HCT116 (cell line): Measurements from ENCODE around the gene LRP4. TPM values are rescaled to one million over a fixed set of nuclear protein-coding genes. Genes with fewer than 3 reads are reported as not detected.

Experiments
- ATAC-seq: fragments of 200-7000 bp; cut with Tn5 transposase; 2 replicates; pipeline ENCODE4 v1.9.1; 2020; ENCODE audit warnings: mild to moderate bottlenecking, moderate library complexity
- BruUV-seq: library from RNA; stranded (reverse); fragments of 400-500 nt; replicated peaks from 2 replicates; lab custom pipeline; 2021; lab: Mats Ljungman, UMichigan
- CTCF ChIA-PET: fragments of 300-600 bp; sonication (Branson Sonifier 250); formaldehyde crosslinking; loops from one replicate; lab custom pipeline; 2021; ENCODE audit warnings: antibody characterized with exemption; lab: Charles Lee
- POLR2A ChIA-PET: fragments of 300-600, 350-600 bp; sonication (Branson Sonifier 250); formaldehyde crosslinking; loops from one replicate; lab custom pipeline; 2021; ENCODE audit warnings: antibody characterized with exemption; lab: Charles Lee
- RAD21 ChIA-PET, 2 experiments: fragments of 300-600 bp; sonication (Branson Sonifier 250); formaldehyde crosslinking; loops; one replicate each; lab custom pipeline; 2023; ENCODE audit warnings: low total read pairs in 2 of 2; ENCODE audit not compliant: uncharacterized antibody in 2 of 2, unreplicated experiment in 2 of 2, low non-redundant PET in 1 of 2; lab: Charles Lee
- DNase-seq: peaks from one replicate; pipeline ENCODE4 v3.0.0-alpha.2; 2010; ENCODE audit warnings: low read depth, low spot score
- H2AFZ ChIP-seq: fragments of 200-600 bp; shearing (Covaris generic), sonication (generic); 2 replicates; pipeline ENCODE4 v1.6.1; 2017; ENCODE audit warnings: low read depth, mixed run types, mixed read lengths, antibody characterized with exemption, low read length; ENCODE audit not compliant: poor library complexity, severe bottlenecking
- H3K27ac ChIP-seq: 2 replicates; pipeline ENCODE4 v1.5.1; 2012; ENCODE audit warnings: low read depth, low read length
- H3K27me3 ChIP-seq: fragments of 200-600 bp; sonication (generic); 2 replicates; pipeline ENCODE4 v1.6.1; 2016; ENCODE audit warnings: mixed run types, low read length, mixed read lengths; ENCODE audit not compliant: insufficient read depth
- H3K36me3 ChIP-seq, 2 experiments: fragments of 200-500 bp in 1 of 2; fragments of 200-600 bp in 1 of 2; sonication (Bioruptor generic) in 1 of 2; sonication (generic) in 1 of 2; 2 replicates each; pipeline versions ENCODE4 v1.5.1 to v1.6.1; 2014 to 2016; ENCODE audit warnings: low read length in 2 of 2, inconsistent platforms in 1 of 2, mixed read lengths in 1 of 2, mixed run types in 1 of 2; ENCODE audit not compliant: insufficient read depth in 2 of 2, control insufficient read depth in 1 of 2
- H3K4me1 ChIP-seq, 2 experiments: fragments of 200-600 bp in 1 of 2; sonication (generic) in 1 of 2; 2 replicates each; pipeline versions ENCODE4 v1.5.1 to v1.6.1; 2012 to 2017; ENCODE audit warnings: low read length in 2 of 2, inconsistent platforms in 1 of 2, mild to moderate bottlenecking in 1 of 2, mixed read lengths in 1 of 2, mixed run types in 1 of 2, moderate library complexity in 1 of 2; ENCODE audit not compliant: insufficient read depth in 2 of 2, control insufficient read depth in 1 of 2
- H3K4me2 ChIP-seq: fragments of 200-600 bp; sonication (generic); 2 replicates; pipeline ENCODE4 v1.6.1; 2017; ENCODE audit warnings: mixed run types, low read length, mixed read lengths
- H3K4me3 ChIP-seq, 2 experiments: fragments of 200-600 bp in 1 of 2; sonication (generic) in 1 of 2; replicated peaks in 1 of 2; 2 replicates each; pipeline ENCODE4 v1.5.1; 2011 to 2016; ENCODE audit warnings: low read length in 2 of 2, control low read depth in 1 of 2, low read depth in 1 of 2, mild to moderate bottlenecking in 1 of 2, mixed read lengths in 1 of 2, mixed run types in 1 of 2
- H3K79me2 ChIP-seq: fragments of 200-600 bp; sonication (generic); 2 replicates; pipeline ENCODE4 v1.6.1; 2017; ENCODE audit warnings: mild to moderate bottlenecking, mixed run types, low read length, moderate library complexity, mixed read lengths; ENCODE audit not compliant: insufficient read depth
- H3K9ac ChIP-seq: fragments of 200-600 bp; sonication (generic); 2 replicates; pipeline ENCODE4 v1.6.1; 2016; ENCODE audit warnings: low read length, mixed read lengths
- H3K9me2 ChIP-seq: fragments of 200-600 bp; sonication (generic), shearing (Covaris generic); 2 replicates; pipeline ENCODE4 v1.6.1; 2017; ENCODE audit warnings: mixed run types, mild to moderate bottlenecking, moderate library complexity; ENCODE audit not compliant: insufficient read depth
- H3K9me3 ChIP-seq, 2 experiments: fragments of 200-500 bp in 1 of 2; fragments of 200-600 bp in 1 of 2; sonication (Bioruptor generic) in 1 of 2; sonication (generic) in 1 of 2; 2 replicates each; pipeline ENCODE4 v1.6.1; 2014 to 2017; ENCODE audit warnings: low read length in 2 of 2, mixed read lengths in 2 of 2, inconsistent platforms in 1 of 2, low read depth in 1 of 2, mild to moderate bottlenecking in 1 of 2, mixed run types in 1 of 2, moderate library complexity in 1 of 2; ENCODE audit not compliant: control insufficient read depth in 1 of 2, insufficient read depth in 1 of 2
- H4K20me1 ChIP-seq: fragments of 200-600 bp; sonication (generic), shearing (Covaris generic); 2 replicates; pipeline ENCODE4 v1.6.1; 2017; ENCODE audit warnings: mixed run types, mild to moderate bottlenecking, moderate library complexity; ENCODE audit not compliant: insufficient read depth
- ATF3 ChIP-seq: IDR thresholded peaks from 2 replicates; pipeline ENCODE4 v1.6.1; 2012
- CEBPB ChIP-seq: IDR thresholded peaks from 2 replicates; pipeline ENCODE4 v1.6.1; 2012; ENCODE audit warnings: low read depth
- EGR1 ChIP-seq: IDR thresholded peaks from 2 replicates; pipeline ENCODE4 v1.6.1; 2012; ENCODE audit warnings: low read depth
- EZH2 ChIP-seq: fragments of 200-600 bp; sonication (generic); IDR thresholded peaks from 2 replicates; pipeline ENCODE4 v1.6.1; 2017; ENCODE audit warnings: antibody characterized with exemption, mixed run types
- FOSL1 ChIP-seq: IDR thresholded peaks from 2 replicates; pipeline ENCODE4 v1.6.1; 2012; ENCODE audit warnings: low read depth
- JUND ChIP-seq: IDR thresholded peaks from 2 replicates; pipeline ENCODE4 v1.6.1; 2012
- RAD21 ChIP-seq: IDR thresholded peaks from 2 replicates; pipeline ENCODE4 v1.6.1; 2012; ENCODE audit warnings: low read depth, mild to moderate bottlenecking
- SIN3A ChIP-seq: IDR thresholded peaks from 2 replicates; pipeline ENCODE4 v1.6.1; 2012; ENCODE audit warnings: low read depth
- SP1 ChIP-seq: IDR thresholded peaks from 2 replicates; pipeline ENCODE4 v1.6.1; 2012; ENCODE audit warnings: low read depth
- SRF ChIP-seq: IDR thresholded peaks from 2 replicates; pipeline ENCODE4 v1.6.1; 2012; ENCODE audit warnings: low read depth
- TCF7L2 ChIP-seq: IDR thresholded peaks from 2 replicates; pipeline ENCODE4 v1.7.0; 2011; ENCODE audit warnings: borderline replicate concordance, inconsistent platforms; ENCODE audit not compliant: insufficient read depth, insufficient read length; ENCODE audit errors: extremely low read depth
- YY1 ChIP-seq: IDR thresholded peaks from 2 replicates; pipeline ENCODE4 v1.6.1; 2011; ENCODE audit warnings: low read length, low read depth, moderate library complexity, mild to moderate bottlenecking; ENCODE audit not compliant: insufficient replicate concordance; ENCODE audit errors: extremely low read depth
- ZBTB33 ChIP-seq: IDR thresholded peaks from 2 replicates; pipeline ENCODE4 v1.6.1; 2011; ENCODE audit warnings: mild to moderate bottlenecking, low read length, moderate library complexity; ENCODE audit not compliant: insufficient replicate concordance; ENCODE audit errors: extremely low read depth
- ZFX ChIP-seq: fragments of 450-650 bp; IDR thresholded peaks from 2 replicates; pipeline ENCODE4 v1.6.1; 2017
- intact Hi-C: fragments of 100-400 bp; cut with micrococcal nuclease; formaldehyde crosslinking; loops from 2 replicates; pipeline ENCODE4 v1.10.0; 2022
- total RNA-seq: library from RNA; stranded (reverse); gene quantifications from one replicate; pipeline ENCODE4 v1.2.1, GENCODE V29; 2021; ENCODE audit not compliant: unreplicated experiment
- TF ChIP-seq, protein P1 (sequence below): IDR thresholded peaks from 2 replicates; pipeline ENCODE4 v1.6.1; 2012; ENCODE audit warnings: low read depth
- TF ChIP-seq, protein P2 (sequence below): IDR thresholded peaks from 2 replicates; pipeline ENCODE4 v1.6.1; 2012
- TF ChIP-seq, protein P3 (sequence below), 3 experiments: fragments of 200-600 bp in 1 of 3; sonication (generic) in 1 of 3; IDR thresholded peaks in 2 of 3; conservative IDR thresholded peaks in 1 of 3; 2 replicates each; pipeline ENCODE4 v1.5.1; 2012 to 2017; ENCODE audit warnings: low read depth in 2 of 3, low read length in 2 of 3, antibody characterized with exemption in 1 of 3, borderline replicate concordance in 1 of 3, control low read depth in 1 of 3, mild to moderate bottlenecking in 1 of 3, mixed read lengths in 1 of 3, mixed run types in 1 of 3, moderate library complexity in 1 of 3; ENCODE audit not compliant: insufficient read depth in 1 of 3

The LRP4 gene
- total RNA-seq, 1 experiment from 2014 or later: 7.4 TPM

DNA sequence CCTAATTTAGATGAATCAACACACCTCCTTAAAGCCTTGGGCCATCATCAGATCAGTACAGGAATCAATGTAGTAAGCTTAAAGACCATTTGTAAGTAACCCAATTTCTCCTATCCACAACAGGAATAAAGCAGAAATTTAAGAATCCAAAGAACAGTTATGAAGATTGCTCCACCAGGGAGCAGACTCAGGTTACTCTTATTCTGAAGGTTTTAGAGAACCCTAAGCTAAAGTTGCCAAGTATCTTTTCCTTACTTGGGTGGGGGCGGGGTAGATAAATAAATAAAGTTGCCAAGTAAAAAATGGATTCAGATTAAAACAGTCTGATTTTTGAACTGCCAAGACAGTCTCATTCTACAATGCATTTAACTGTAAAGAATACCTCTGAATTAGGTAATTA is 90.4 kb downstream of the LRP4 start:
- no peaks in the 10 kb centered on the region for H3K9me2 ChIP-seq
- H3K27ac ChIP-seq: no peak overlapping the region
- no peaks in the 10 kb centered on the region for H3K9me3 ChIP-seq
- RAD21 ChIA-PET: no interaction called here
- H3K36me3 ChIP-seq: no peaks in the 10 kb centered on the region
- POLR2A ChIA-PET: no interaction called here
- H3K9ac ChIP-seq: no peak overlapping the region
- no peak for TF ChIP-seq JUND
- TF ChIP-seq ZBTB33: no peak
- TF ChIP-seq, protein P1, sequence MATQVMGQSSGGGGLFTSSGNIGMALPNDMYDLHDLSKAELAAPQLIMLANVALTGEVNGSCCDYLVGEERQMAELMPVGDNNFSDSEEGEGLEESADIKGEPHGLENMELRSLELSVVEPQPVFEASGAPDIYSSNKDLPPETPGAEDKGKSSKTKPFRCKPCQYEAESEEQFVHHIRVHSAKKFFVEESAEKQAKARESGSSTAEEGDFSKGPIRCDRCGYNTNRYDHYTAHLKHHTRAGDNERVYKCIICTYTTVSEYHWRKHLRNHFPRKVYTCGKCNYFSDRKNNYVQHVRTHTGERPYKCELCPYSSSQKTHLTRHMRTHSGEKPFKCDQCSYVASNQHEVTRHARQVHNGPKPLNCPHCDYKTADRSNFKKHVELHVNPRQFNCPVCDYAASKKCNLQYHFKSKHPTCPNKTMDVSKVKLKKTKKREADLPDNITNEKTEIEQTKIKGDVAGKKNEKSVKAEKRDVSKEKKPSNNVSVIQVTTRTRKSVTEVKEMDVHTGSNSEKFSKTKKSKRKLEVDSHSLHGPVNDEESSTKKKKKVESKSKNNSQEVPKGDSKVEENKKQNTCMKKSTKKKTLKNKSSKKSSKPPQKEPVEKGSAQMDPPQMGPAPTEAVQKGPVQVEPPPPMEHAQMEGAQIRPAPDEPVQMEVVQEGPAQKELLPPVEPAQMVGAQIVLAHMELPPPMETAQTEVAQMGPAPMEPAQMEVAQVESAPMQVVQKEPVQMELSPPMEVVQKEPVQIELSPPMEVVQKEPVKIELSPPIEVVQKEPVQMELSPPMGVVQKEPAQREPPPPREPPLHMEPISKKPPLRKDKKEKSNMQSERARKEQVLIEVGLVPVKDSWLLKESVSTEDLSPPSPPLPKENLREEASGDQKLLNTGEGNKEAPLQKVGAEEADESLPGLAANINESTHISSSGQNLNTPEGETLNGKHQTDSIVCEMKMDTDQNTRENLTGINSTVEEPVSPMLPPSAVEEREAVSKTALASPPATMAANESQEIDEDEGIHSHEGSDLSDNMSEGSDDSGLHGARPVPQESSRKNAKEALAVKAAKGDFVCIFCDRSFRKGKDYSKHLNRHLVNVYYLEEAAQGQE: no peak
- no peak for TF ChIP-seq SRF
- no peak for TF ChIP-seq ZFX
- no peak for TF ChIP-seq ATF3
- TF ChIP-seq, protein P2, sequence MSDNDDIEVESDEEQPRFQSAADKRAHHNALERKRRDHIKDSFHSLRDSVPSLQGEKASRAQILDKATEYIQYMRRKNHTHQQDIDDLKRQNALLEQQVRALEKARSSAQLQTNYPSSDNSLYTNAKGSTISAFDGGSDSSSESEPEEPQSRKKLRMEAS: no peak
- TF ChIP-seq EZH2: no peak
- no peak for TF ChIP-seq SP1
- TF ChIP-seq CEBPB: no peak
- TF ChIP-seq RAD21: no peak
- TF ChIP-seq, protein P3, sequence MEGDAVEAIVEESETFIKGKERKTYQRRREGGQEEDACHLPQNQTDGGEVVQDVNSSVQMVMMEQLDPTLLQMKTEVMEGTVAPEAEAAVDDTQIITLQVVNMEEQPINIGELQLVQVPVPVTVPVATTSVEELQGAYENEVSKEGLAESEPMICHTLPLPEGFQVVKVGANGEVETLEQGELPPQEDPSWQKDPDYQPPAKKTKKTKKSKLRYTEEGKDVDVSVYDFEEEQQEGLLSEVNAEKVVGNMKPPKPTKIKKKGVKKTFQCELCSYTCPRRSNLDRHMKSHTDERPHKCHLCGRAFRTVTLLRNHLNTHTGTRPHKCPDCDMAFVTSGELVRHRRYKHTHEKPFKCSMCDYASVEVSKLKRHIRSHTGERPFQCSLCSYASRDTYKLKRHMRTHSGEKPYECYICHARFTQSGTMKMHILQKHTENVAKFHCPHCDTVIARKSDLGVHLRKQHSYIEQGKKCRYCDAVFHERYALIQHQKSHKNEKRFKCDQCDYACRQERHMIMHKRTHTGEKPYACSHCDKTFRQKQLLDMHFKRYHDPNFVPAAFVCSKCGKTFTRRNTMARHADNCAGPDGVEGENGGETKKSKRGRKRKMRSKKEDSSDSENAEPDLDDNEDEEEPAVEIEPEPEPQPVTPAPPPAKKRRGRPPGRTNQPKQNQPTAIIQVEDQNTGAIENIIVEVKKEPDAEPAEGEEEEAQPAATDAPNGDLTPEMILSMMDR (IDR thresholded peaks at IDR 0.05 in 2 of 3, conservative IDR thresholded peaks at IDR 0.05 in 1 of 3; ENCODE audit: borderline replicate concordance in 1 of 3, insufficient read depth in 1 of 3, low read depth in 2 of 3, low read length in 2 of 3): no peak
- TF ChIP-seq FOSL1: no peak
- TF ChIP-seq TCF7L2: no peak
- no peak for TF ChIP-seq EGR1
- TF ChIP-seq YY1: no peak
- no peak for TF ChIP-seq SIN3A
- DNase-seq (no peak), ATAC-seq (no peak)
- CTCF ChIA-PET: no interaction called here
- BruUV-seq: no TSS peak
- H3K79me2 ChIP-seq: peaks cover 100% of the 10 kb centered on the region
- H3K4me3 ChIP-seq: no peak overlapping the region
- no peaks in the 10 kb centered on the region for H3K27me3 ChIP-seq
- intact Hi-C loops: no loop called here
- peaks cover 18 to 33% of the 10 kb centered on the region in 2 experiments for H3K4me1 ChIP-seq
- H2AFZ ChIP-seq: no peak overlapping the region
- H4K20me1 ChIP-seq: peaks cover 20% of the 10 kb centered on the region; the same call in 1 of the 2 replicates
- H3K4me2 ChIP-seq: peak overlapping the region; percentile 77
